GM23338 (cell line): ENCODE measurements around the gene ERN1. TPM values are rescaled to one million over a fixed set of nuclear protein-coding genes. Genes with fewer than 3 reads are reported as not detected.

Experiments
- ATAC-seq: fragments of 200-7000 bp; cut with Tn5 transposase; 3 replicates; pipeline ENCODE4 v1.9.1; 2020
- DNase-seq: peaks from one replicate; pipeline ENCODE4 v3.0.0-alpha.2; 2015; ENCODE audit warnings: low spot score
- H2AFZ ChIP-seq: fragments of 200-600 bp; sonication (generic); 2 replicates; pipeline ENCODE4 v1.8.0; 2016; ENCODE audit warnings: antibody characterized with exemption, mild to moderate bottlenecking, moderate library complexity
- H3F3A ChIP-seq: fragments of 200-600 bp; sonication (generic); replicated peaks from 2 replicates; pipeline ENCODE4 v1.8.0; 2017; ENCODE audit warnings: antibody characterized with exemption, mixed run types, low read depth
- H3K27ac ChIP-seq: fragments of 200-600 bp; sonication (generic); 2 replicates; pipeline ENCODE4 v1.6.1; 2016; ENCODE audit warnings: low read depth
- H3K27me3 ChIP-seq: fragments of 200-600 bp; sonication (generic); 2 replicates; pipeline ENCODE4 v1.8.0; 2016; ENCODE audit warnings: mild to moderate bottlenecking, mixed run types, moderate library complexity; ENCODE audit not compliant: insufficient read depth
- H3K36me3 ChIP-seq: fragments of 200-600 bp; sonication (generic); 2 replicates; pipeline ENCODE4 v1.8.0; 2016; ENCODE audit warnings: mild to moderate bottlenecking; ENCODE audit not compliant: insufficient read depth
- H3K4me1 ChIP-seq: fragments of 200-600 bp; sonication (generic); 2 replicates; pipeline ENCODE4 v1.8.0; 2016; ENCODE audit warnings: mild to moderate bottlenecking, moderate library complexity; ENCODE audit not compliant: insufficient read depth
- H3K4me2 ChIP-seq: fragments of 200-600 bp; sonication (generic); 2 replicates; pipeline ENCODE4 v1.7.1; 2017; ENCODE audit warnings: mixed run types
- H3K4me3 ChIP-seq: fragments of 200-600 bp; sonication (generic); 2 replicates; pipeline ENCODE4 v1.6.1; 2016; ENCODE audit warnings: mixed run types
- H3K79me2 ChIP-seq: fragments of 200-600 bp; sonication (generic); replicated peaks from 2 replicates; pipeline ENCODE4 v1.8.0; 2017; ENCODE audit warnings: mild to moderate bottlenecking; ENCODE audit not compliant: insufficient read depth
- H3K9me2 ChIP-seq: fragments of 200-600 bp; sonication (generic); 2 replicates; pipeline ENCODE4 v1.8.0; 2017; ENCODE audit not compliant: insufficient read depth
- H4K20me1 ChIP-seq: fragments of 200-600 bp; sonication (generic); replicated peaks from 2 replicates; pipeline ENCODE4 v1.8.0; 2017; ENCODE audit warnings: mild to moderate bottlenecking; ENCODE audit not compliant: insufficient read depth
- H3K27ac Mint-ChIP-seq: 2 replicates; pipeline ENCODE4 v1.8.0; 2020; ENCODE audit warnings: inconsistent platforms, mild to moderate bottlenecking, moderate library complexity, mixed read lengths
- H3K27me3 Mint-ChIP-seq: 3 replicates; pipeline ENCODE4 v1.8.0; 2022; ENCODE audit warnings: low read depth, mild to moderate bottlenecking, moderate library complexity, mixed read lengths, inconsistent platforms; ENCODE audit not compliant: insufficient read depth, poor library complexity
- H3K36me3 Mint-ChIP-seq: 3 replicates; pipeline ENCODE4 v1.8.0; 2021; ENCODE audit warnings: low read depth, mild to moderate bottlenecking, inconsistent platforms, moderate library complexity, mixed read lengths
- H3K4me1 Mint-ChIP-seq: 3 replicates; pipeline ENCODE4 v1.8.0; 2020; ENCODE audit warnings: mild to moderate bottlenecking, inconsistent platforms, mixed read lengths
- H3K4me3 Mint-ChIP-seq: 3 replicates; pipeline ENCODE4 v1.8.0; 2021; ENCODE audit warnings: moderate library complexity, mild to moderate bottlenecking, inconsistent platforms, mixed read lengths
- H3K9me3 Mint-ChIP-seq: 3 replicates; pipeline ENCODE4 v1.8.0; 2020; ENCODE audit warnings: moderate library complexity, mild to moderate bottlenecking, inconsistent platforms, mixed read lengths
- CREB1 ChIP-seq: fragments of 250-450 bp; sonication (Bioruptor Pico); IDR thresholded peaks from 2 replicates; pipeline ENCODE4 v1.5.0; 2020; ENCODE audit warnings: low read depth, mild to moderate bottlenecking, moderate library complexity
- ETS1 ChIP-seq: IDR thresholded peaks from 2 replicates; pipeline ENCODE4 v1.6.1; 2016; ENCODE audit warnings: antibody characterized with exemption
- EZH2 ChIP-seq: fragments of 200-600 bp; sonication (generic); IDR thresholded peaks from one replicate; pipeline ENCODE4 v1.8.0; 2017; ENCODE audit warnings: antibody characterized with exemption, mild to moderate bottlenecking, low read depth; ENCODE audit not compliant: unreplicated experiment
- EZH2phosphoT487 ChIP-seq: fragments of 200-600 bp; sonication (generic); IDR thresholded peaks from one replicate; pipeline ENCODE4 v1.8.1; 2018; ENCODE audit warnings: antibody characterized with exemption; ENCODE audit not compliant: unreplicated experiment
- JUNB ChIP-seq: IDR thresholded peaks from one replicate; pipeline ENCODE4 v1.6.1; 2016; ENCODE audit warnings: antibody characterized with exemption; ENCODE audit not compliant: unreplicated experiment
- NANOG ChIP-seq: IDR thresholded peaks from 2 replicates; pipeline ENCODE4 v1.6.1; 2016; ENCODE audit warnings: antibody characterized with exemption, borderline replicate concordance
- POLR2AphosphoS5 ChIP-seq: IDR thresholded peaks from 2 replicates; pipeline ENCODE4 v1.6.1; 2016; ENCODE audit warnings: antibody characterized with exemption, low read depth
- REST ChIP-seq: IDR thresholded peaks from one replicate; pipeline ENCODE4 v1.6.1; 2018; ENCODE audit warnings: antibody characterized with exemption; ENCODE audit not compliant: unreplicated experiment
- STAT1 ChIP-seq: IDR thresholded peaks from one replicate; pipeline ENCODE4 v1.6.1; 2016; ENCODE audit warnings: antibody characterized with exemption; ENCODE audit not compliant: unreplicated experiment
- ZNF114 ChIP-seq: fragments of 250-450 bp; sonication (Bioruptor Pico); IDR thresholded peaks from 2 replicates; pipeline ENCODE4 v1.5.0; 2020; ENCODE audit warnings: mild to moderate bottlenecking, moderate library complexity
- ZNF331 ChIP-seq: fragments of 250-450 bp; sonication (Bioruptor Pico); IDR thresholded peaks from 2 replicates; pipeline ENCODE4 v1.5.0; 2020; ENCODE audit warnings: low read depth, mild to moderate bottlenecking, moderate library complexity
- ZNF462 ChIP-seq: fragments of 250-450 bp; sonication (Bioruptor Pico); IDR thresholded peaks from 2 replicates; pipeline ENCODE4 v1.5.0; 2020; ENCODE audit warnings: mild to moderate bottlenecking, moderate library complexity
- polyA plus RNA-seq: library from polyadenylated mRNA; unstranded; fragments of >200 nt; fragmentation: Nextera tagmentation; extraction: Ambion mirVana; gene quantifications from 2 replicates; pipeline ENCODE4 v1.2.1, GENCODE V29; 2016
- total RNA-seq: library from RNA; depleted of rRNA; stranded (reverse); fragments of >200 nt; shearing (Covaris generic); gene quantifications from 2 replicates; pipeline ENCODE4 v1.2.3, GENCODE V29; 2014
- TF ChIP-seq, protein P1 (sequence below), 2 experiments: fragments of 200-600 bp in 1 of 2; sonication (generic) in 1 of 2; conservative IDR thresholded peaks; 2 replicates each; pipeline versions ENCODE4 v1.5.1 to v1.6.1; 2016 to 2017; ENCODE audit warnings: antibody characterized with exemption in 2 of 2, low read depth in 2 of 2, mild to moderate bottlenecking in 2 of 2, moderate library complexity in 1 of 2

The ERN1 gene
- total and polyA plus RNA-seq, 2 experiments from 2014 or later = 5.9 to 7.5 TPM

DNA sequence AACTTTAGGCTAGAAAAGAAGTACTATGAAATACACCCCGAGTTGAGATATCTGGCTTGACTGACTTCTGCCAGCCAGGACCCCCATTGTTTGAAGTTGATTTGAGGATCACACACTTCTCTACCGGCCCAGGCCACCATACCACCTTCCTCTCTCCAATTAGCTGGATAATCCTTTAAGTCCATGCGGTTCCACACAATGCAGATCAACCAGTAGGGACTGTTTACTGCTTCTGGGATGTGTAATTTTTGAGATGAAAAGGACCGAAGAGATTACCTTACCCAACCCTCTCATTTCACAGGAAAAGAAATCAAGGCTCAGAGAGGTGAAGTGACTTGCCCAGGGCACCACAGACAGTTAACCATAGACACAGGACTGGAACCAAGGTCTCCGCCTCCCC lies 20.5 kb downstream of the ERN1 start:
- no peaks in the 10 kb centered on the region for H3F3A ChIP-seq
- ATAC-seq (no peak), DNase-seq (no peak)
- H3K36me3 ChIP-seq = no peaks in the 10 kb centered on the region
- Mint-ChIP-seq H3K4me1 (peaks cover 10% of the 10 kb centered on the region), H3K36me3 (no peaks in the 10 kb centered on the region), H3K27me3 (peaks cover 6% of the 10 kb centered on the region), H3K9me3 (no peaks in the 10 kb centered on the region), H3K4me3 (no peak overlapping the region), H3K27ac (no peak overlapping the region)
- TF ChIP-seq ETS1 (no peak), NANOG (no peak), STAT1 (no peak), EZH2phosphoT487 (no peak), ZNF331 (CRISPR knock-in tag) (no peak), CREB1 (no peak), JUNB (no peak), REST (no peak), ZNF462 (no peak), EZH2 (no peak), ZNF114 (CRISPR knock-in tag) (no peak), POLR2AphosphoS5 (no peak)
- TF ChIP-seq, protein P1, sequence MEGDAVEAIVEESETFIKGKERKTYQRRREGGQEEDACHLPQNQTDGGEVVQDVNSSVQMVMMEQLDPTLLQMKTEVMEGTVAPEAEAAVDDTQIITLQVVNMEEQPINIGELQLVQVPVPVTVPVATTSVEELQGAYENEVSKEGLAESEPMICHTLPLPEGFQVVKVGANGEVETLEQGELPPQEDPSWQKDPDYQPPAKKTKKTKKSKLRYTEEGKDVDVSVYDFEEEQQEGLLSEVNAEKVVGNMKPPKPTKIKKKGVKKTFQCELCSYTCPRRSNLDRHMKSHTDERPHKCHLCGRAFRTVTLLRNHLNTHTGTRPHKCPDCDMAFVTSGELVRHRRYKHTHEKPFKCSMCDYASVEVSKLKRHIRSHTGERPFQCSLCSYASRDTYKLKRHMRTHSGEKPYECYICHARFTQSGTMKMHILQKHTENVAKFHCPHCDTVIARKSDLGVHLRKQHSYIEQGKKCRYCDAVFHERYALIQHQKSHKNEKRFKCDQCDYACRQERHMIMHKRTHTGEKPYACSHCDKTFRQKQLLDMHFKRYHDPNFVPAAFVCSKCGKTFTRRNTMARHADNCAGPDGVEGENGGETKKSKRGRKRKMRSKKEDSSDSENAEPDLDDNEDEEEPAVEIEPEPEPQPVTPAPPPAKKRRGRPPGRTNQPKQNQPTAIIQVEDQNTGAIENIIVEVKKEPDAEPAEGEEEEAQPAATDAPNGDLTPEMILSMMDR (conservative IDR thresholded peaks at IDR 0.05; ENCODE audit: low read depth in 2 of 2) = no peak
- no peak overlapping the region for H2AFZ ChIP-seq
- H3K27ac ChIP-seq = no peak overlapping the region
- peaks cover 4% of the 10 kb centered on the region; the same call in 1 of the 2 replicates for H3K9me2 ChIP-seq
- H3K4me1 ChIP-seq = peaks cover 7% of the 10 kb centered on the region; the same call in 1 of the 2 replicates
- no peak overlapping the region for H3K4me3 ChIP-seq
- H3K79me2 ChIP-seq = no peaks in the 10 kb centered on the region
- no peak overlapping the region for H3K4me2 ChIP-seq
- no peaks in the 10 kb centered on the region for H3K27me3 ChIP-seq
- no peaks in the 10 kb centered on the region for H4K20me1 ChIP-seq
